Thyroid gland (tissue), 4 donors: ENCODE data around the gene STAT6.

Experiments
- CTCF ChIP-seq, 6 experiments: fragments of 200-600 bp in 3 of 6; fragments of 450-650 bp in 3 of 6; sonication (generic) in 3 of 6; IDR thresholded peaks; one replicate each; pipeline ENCODE4 v1.5.1; 2016 to 2019; ENCODE audit warnings: antibody characterized with exemption in 6 of 6, mild to moderate bottlenecking in 2 of 6, inconsistent platforms in 1 of 6, moderate library complexity in 1 of 6
- POLR2A ChIP-seq, 2 donors: fragments of 450-650 bp; IDR thresholded peaks; one replicate each; pipeline ENCODE4 v1.6.1; 2017; ENCODE audit warnings: antibody characterized with exemption in 2 of 2, mild to moderate bottlenecking in 2 of 2, moderate library complexity in 1 of 2

GRCh38 chr12:57157588-57158173, 46.5 kb upstream of the STAT6 start:
- TF ChIP-seq CTCF (IDR thresholded peaks at IDR 0.05) (no peak), POLR2A (IDR thresholded peaks at IDR 0.05) (no peak)
